Measurements from ENCODE around the gene RPL37.

Gene RPL37

DNA sequence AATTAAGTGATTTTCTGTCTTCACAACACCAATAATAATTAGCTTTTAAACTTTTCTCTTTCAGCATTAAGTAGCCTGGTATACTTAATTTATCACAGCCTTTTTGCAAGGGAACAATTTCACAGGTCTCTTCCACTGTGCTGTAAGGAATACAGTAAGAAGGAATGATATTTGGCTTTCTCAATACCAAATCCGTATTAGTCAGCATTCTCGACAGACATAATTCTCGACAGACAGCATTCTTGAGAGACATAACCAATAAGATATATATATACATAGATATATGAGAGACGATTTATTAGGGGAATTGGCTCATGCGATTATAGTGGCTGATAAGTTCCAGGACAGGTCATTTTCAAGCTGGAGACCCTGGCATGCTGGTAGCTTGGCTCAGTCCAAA is 54.8 kb downstream of the RPL37 start:
- TF ChIP-seq, protein P1, sequence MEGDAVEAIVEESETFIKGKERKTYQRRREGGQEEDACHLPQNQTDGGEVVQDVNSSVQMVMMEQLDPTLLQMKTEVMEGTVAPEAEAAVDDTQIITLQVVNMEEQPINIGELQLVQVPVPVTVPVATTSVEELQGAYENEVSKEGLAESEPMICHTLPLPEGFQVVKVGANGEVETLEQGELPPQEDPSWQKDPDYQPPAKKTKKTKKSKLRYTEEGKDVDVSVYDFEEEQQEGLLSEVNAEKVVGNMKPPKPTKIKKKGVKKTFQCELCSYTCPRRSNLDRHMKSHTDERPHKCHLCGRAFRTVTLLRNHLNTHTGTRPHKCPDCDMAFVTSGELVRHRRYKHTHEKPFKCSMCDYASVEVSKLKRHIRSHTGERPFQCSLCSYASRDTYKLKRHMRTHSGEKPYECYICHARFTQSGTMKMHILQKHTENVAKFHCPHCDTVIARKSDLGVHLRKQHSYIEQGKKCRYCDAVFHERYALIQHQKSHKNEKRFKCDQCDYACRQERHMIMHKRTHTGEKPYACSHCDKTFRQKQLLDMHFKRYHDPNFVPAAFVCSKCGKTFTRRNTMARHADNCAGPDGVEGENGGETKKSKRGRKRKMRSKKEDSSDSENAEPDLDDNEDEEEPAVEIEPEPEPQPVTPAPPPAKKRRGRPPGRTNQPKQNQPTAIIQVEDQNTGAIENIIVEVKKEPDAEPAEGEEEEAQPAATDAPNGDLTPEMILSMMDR (IDR thresholded peaks at IDR 0.05), result no peak

DNA sequence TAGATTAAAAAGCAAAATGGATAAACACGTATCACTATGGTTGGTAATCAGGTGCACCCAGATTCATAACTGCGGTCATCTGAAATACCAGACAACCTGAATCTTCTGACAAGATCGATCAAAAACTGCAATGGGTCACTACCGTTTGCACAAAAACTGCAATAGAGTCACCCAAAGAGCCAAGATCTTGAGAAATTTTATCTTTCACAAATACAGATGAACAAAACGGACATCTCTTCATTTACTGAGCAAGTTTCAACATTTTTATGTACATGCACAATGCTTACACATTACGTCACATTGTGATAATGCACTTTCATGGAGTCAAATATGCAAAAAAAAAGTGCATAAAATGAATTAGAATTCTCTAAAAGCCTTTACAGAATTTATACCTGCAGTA is 55.5 kb downstream of the RPL37 start:
- TF ChIP-seq, protein P1 (IDR thresholded peaks at IDR 0.05), result no peak

DNA sequence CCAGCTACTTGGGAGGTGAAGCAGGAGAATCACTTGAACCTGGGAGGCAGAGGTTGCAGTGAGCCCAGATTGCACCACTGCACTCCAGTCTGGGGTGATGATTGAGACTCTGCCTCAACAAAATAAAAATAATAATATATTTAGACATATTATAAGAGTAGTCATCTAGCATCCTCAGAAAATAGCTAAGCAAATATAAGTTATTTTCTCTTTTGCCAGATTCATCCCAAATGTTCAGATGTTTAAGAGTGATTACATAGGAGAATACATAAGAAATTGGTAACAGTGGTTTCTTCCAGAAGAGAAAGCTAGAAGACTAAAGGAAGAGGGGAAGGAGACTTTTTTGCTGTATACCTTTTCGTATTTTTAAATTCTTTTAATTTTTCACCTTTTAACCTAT is 56.9 kb downstream of the RPL37 start:
- TF ChIP-seq, protein P1 (IDR thresholded peaks at IDR 0.05), result no peak

DNA sequence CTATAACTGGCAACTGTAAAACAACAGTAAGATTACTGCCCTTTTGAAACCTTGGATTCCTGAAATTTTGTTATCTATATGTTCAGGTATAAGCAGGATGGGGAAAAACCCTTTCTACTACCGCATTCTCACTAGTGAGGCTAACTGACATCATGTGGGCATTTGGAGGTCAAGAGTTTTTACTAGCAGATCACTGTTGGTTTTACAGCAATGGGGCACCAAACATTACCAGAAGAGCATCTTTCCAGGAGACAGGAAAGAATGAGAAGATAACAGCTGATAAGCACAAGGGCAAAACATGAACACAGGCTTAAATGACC is 58.4 kb downstream of the RPL37 start:
- TF ChIP-seq, protein P1 (IDR thresholded peaks at IDR 0.05), result no peak

DNA sequence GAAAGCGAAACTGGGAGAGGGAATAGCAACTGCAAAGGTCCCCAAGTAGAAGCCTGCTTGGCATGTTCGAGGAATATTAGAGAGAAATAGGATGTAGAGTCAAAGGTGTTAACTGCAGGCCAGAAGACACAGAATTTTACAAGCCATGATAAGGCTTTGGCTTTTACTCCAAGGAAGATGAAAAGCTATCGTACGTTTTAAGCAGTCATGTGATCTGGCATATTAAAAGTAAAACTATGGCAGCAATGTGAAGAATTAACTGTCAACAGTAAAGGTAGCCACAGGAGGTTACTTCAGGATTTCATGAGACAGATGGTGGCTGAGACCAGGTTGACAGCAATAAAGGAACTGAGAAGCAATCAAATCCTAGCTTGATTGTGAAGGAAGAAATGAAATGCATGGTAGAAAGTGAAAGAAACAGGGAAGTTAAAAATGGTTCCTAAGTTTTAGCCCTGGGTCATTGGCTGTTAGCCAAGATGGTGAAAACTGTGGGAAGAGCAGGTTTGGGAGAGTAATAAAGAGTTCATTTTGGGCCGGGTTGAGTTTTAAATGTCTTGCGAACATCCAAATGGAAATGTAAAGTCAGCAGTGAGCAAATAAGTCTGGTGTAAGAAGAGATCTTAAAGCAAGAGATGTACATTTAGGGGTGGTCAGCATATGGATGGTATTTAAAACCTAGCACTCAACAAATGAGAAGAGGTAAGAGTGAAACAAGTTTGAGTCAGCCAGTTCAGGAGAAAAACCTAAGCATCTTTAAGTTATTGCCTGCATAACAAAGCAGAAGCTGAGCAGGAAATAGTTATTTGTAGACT is 59.0 kb downstream of the RPL37 start:
- TF ChIP-seq, protein P1 (IDR thresholded peaks at IDR 0.05), result no peak

Data from LNCAP (cell line).